ENCODE data around the gene MYL11.
A peak's percentile ranks its signal among the peaks of the same experiment; 100 is the strongest.

MYL11 gene

DNA sequence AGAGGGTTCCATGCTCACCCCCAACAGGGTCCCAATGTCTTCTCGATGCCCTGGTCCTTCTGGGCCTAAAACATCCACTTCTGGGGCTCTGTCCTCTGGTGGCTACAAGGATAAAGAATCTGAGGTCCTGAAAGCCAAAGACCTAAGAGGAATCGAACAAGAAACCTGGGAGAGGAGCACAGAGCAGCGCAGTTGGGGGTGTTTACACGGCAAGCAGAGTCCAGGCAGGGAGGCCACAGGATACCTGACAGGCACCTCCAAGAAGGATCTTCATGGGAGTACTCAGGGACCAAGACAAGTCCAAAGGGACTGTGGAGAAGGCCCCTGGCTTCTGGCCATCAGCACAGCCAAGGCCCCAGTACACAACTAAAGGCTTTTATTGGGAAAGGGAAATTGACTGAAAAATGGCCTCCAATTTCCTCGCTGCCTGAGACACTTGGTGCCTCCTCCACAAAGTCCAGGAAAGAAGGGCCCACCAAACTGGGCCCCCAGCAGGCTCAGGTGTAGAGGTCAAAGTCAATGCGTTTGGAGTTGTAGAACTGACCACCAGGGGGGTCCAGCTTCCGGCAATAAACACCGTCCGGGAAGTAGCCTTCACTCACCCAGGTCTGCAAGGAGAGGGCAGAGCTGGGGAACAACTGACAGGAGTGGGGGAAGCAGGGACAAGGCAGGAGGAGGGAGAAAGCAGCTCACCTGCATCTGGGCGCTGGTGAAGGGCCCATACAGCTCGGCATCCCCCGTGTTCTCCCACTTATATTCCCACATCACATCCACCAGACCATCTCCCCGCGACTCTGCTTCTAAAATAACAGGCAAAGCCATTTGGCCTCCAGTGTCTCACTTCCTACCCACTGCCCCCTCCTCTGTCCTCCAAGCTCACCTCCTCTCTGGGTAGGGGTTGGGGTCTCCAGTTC, 21.9 kb upstream of the MYL11 start:
- no peaks in the 10 kb centered on the region for H3K9me3 ChIP-seq
- H3K36me3 ChIP-seq: peaks cover 55% of the 10 kb centered on the region
- H3K4me1 ChIP-seq (ENCODE audit: control insufficient read depth in 1 of 2, insufficient read depth in 1 of 2, low read depth in 1 of 2, low read length in 1 of 2): peaks cover 25 to 29% of the 10 kb centered on the region in 2 experiments
- H3K27ac ChIP-seq: no peak overlapping the region
- TF ChIP-seq, protein P1, sequence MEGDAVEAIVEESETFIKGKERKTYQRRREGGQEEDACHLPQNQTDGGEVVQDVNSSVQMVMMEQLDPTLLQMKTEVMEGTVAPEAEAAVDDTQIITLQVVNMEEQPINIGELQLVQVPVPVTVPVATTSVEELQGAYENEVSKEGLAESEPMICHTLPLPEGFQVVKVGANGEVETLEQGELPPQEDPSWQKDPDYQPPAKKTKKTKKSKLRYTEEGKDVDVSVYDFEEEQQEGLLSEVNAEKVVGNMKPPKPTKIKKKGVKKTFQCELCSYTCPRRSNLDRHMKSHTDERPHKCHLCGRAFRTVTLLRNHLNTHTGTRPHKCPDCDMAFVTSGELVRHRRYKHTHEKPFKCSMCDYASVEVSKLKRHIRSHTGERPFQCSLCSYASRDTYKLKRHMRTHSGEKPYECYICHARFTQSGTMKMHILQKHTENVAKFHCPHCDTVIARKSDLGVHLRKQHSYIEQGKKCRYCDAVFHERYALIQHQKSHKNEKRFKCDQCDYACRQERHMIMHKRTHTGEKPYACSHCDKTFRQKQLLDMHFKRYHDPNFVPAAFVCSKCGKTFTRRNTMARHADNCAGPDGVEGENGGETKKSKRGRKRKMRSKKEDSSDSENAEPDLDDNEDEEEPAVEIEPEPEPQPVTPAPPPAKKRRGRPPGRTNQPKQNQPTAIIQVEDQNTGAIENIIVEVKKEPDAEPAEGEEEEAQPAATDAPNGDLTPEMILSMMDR (IDR thresholded peaks at IDR 0.05): no peak
- no peaks in the 10 kb centered on the region for H3K27me3 ChIP-seq
- H3K4me3 ChIP-seq (ENCODE audit: low read depth in 1 of 2, low read length in 1 of 2): no peak overlapping the region

DNA sequence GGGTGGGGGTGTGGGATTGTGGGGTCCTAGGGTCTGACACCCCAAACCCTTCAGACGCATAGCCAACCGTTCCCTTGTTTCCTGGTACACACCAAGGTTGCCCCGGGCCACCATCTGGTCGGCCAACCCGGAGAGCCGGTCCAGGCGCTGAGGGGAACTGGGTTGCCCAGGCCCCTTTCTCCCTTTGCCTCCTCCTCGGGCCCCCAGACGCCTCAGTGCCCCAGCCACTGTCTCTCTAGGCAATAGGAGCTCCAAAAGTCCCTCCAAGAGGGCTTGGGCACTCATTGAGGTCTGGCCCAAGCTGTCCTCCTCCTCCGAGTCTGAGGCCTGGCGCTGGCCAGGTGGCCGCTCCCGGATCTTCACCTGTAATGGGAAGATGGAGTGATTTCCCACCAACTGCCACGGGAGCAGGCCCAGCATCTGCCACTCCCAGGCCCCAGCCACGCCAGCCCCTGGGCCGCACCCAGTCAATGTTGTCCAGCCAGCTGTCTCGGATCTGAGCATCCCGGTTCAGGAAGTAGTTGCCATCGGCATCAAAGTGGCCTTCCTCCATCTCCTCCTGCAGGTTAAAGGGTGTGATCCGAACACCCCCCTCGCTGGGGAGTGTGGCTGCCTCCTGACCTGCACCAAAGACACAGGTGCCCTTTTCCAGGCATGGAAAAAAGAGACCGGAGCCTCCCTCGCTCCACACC, 21.0 kb upstream of the MYL11 start:
- H3K36me3 ChIP-seq: peaks cover 63% of the 10 kb centered on the region
- H3K4me3 ChIP-seq (ENCODE audit: low read depth in 1 of 2, low read length in 1 of 2): peak overlapping the region; percentile 73 to 94
- no peaks in the 10 kb centered on the region for H3K9me3 ChIP-seq
- H3K27ac ChIP-seq: peak overlapping the region; percentile 98
- H3K27me3 ChIP-seq: no peaks in the 10 kb centered on the region
- TF ChIP-seq, protein P1 (IDR thresholded peaks at IDR 0.05): no peak
- peaks cover 25 to 29% of the 10 kb centered on the region in 2 experiments for H3K4me1 ChIP-seq (ENCODE audit: control insufficient read depth in 1 of 2, insufficient read depth in 1 of 2, low read depth in 1 of 2, low read length in 1 of 2)

DNA sequence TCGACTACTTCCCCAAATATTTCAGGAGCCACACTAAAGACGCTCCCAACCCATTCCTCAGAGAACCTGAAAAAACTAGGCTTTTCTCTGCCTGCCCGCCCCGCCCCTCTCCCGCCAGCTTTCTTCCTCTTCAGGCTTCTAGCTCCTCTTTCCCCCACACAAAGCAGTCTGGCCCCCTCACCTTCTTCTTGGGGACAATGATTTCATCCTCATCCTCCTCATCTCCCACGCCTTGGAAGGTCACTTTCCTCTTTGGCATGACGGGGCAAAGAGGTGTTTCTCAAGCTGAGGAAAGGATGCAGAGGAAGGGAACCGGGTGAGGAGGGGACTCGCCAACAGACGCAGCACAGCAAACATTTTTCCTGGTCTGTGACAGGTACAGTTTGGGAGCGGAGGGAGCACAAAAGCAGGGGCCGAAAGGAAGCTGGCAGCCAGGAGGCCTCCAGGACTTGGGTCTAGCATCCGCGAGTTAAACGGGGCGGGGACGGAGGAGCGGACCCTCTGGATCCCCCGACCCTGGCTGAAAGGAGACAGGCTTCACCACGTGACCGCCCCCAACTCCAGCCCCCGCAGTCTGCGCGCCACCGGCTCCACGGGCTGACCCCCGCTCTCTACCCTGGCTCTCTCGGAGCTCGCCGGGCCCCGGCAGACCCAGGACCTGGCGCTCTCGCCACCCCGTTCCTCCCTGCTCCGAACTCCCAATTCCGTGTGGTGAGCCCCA, 20.0 kb upstream of the MYL11 start:
- Histone ChIP-seq H3K4me3 (ENCODE audit: low read depth in 1 of 2, low read length in 1 of 2) (peak overlapping the region; percentile 73 to 94), H3K9me3 (no peaks in the 10 kb centered on the region), H3K27me3 (no peaks in the 10 kb centered on the region), H3K36me3 (peaks cover 72% of the 10 kb centered on the region), H3K4me1 (ENCODE audit: control insufficient read depth in 1 of 2, insufficient read depth in 1 of 2, low read depth in 1 of 2, low read length in 1 of 2) (peaks cover 25 to 29% of the 10 kb centered on the region in 2 experiments), H3K27ac (peak overlapping the region; percentile 98)
- TF ChIP-seq, protein P1 (IDR thresholded peaks at IDR 0.05): no peak

DNA sequence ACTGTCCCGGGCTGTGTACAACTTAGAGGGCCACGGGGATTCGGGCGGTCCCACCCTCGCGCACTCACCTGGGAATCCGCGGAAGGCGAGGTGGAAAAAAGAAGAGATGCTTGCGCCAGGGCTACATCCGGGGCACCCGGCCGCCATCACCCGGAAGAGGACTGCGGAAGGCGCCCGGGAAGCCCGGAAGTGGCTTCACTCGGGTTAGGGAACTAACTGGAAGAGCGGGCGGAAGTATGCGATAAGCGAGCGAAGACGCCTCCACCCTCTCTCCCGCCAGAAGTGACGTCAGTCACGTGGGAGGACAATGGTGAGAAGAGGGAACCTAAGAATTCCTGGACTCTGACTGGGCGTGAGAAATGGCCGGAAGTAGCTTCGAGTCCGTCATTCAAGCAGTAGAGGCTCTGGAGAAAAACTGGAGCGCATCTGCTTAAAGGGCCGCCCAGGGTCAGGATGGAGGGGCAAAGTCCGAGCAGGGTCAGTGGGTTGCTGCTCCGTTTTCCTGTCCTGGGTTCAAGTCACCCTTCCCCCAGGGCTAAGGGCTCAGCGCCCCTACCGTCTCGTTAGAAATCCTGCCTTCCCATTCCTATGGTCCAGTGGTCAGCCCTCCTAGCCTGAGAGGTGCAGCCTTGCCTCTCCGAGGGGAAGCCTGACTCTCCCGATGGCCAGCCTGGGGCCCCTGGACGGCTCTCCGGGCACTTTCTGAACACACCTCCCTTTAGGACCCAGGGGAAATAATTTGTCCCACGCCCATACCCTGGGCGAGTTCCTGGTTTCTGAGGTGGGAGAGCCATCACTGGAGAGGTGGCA, 19.3 kb upstream of the MYL11 start, which contains the start of gene CD2BP2:
TSS of gene CD2BP2 (minus strand) at position 165 of the 810 bp plus-strand sequence. CDS start 627 bp downstream, outside the sequence.
- Histone ChIP-seq H3K27me3 (no peaks in the 10 kb centered on the region), H3K4me3 (ENCODE audit: low read depth in 1 of 2, low read length in 1 of 2) (peak within 1 kb of the TSS; percentile 73 to 94), H3K9me3 (no peaks in the 10 kb centered on the region), H3K36me3 (peaks cover 73% of the 10 kb centered on the region), H3K4me1 (ENCODE audit: control insufficient read depth in 1 of 2, insufficient read depth in 1 of 2, low read depth in 1 of 2, low read length in 1 of 2) (peaks cover 25 to 29% of the 10 kb centered on the region in 2 experiments), H3K27ac (peak within 1 kb of the TSS; percentile 98)
- TF ChIP-seq, protein P1 (IDR thresholded peaks at IDR 0.05): no peak

DNA sequence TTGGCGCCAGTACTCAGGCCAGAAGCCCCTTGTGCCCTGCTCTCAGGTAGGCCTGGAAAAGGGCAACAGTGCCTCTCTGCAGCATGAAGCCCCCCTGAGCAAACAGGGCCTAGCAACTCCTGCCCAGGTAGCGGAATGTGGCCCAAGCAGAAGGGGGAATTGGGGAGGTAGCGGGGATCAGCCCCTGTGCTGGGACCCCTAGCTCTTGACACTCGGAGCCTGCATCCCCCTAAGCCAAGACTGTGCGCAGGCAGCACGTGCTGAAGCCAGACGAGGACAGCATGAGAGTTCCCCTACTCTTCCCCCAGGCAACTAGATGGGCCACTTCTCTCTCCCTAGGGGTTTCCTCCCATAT, 18.7 kb upstream of the MYL11 start:
- H3K4me3 ChIP-seq (ENCODE audit: low read depth in 1 of 2, low read length in 1 of 2): peak overlapping the region; percentile 73 to 94
- H3K4me1 ChIP-seq (ENCODE audit: control insufficient read depth in 1 of 2, insufficient read depth in 1 of 2, low read depth in 1 of 2, low read length in 1 of 2): peaks cover 25 to 29% of the 10 kb centered on the region in 2 experiments
- H3K36me3 ChIP-seq: peaks cover 73% of the 10 kb centered on the region
- no peaks in the 10 kb centered on the region for H3K9me3 ChIP-seq
- H3K27me3 ChIP-seq: no peaks in the 10 kb centered on the region
- H3K27ac ChIP-seq: peak overlapping the region; percentile 98
- TF ChIP-seq, protein P1 (IDR thresholded peaks at IDR 0.05): no peak
